CD1c-positive myeloid dendritic cell (primary cell): Measurements from ENCODE around the gene CCL27.
A peak's percentile ranks its signal among the peaks of the same experiment; 100 is the strongest.

Experiments used
- DNase-seq: peaks from one replicate; pipeline ENCODE4 v3.0.0-alpha.2; 2016; ENCODE audit errors: extremely low spot score

Gene CCL27

DNA sequence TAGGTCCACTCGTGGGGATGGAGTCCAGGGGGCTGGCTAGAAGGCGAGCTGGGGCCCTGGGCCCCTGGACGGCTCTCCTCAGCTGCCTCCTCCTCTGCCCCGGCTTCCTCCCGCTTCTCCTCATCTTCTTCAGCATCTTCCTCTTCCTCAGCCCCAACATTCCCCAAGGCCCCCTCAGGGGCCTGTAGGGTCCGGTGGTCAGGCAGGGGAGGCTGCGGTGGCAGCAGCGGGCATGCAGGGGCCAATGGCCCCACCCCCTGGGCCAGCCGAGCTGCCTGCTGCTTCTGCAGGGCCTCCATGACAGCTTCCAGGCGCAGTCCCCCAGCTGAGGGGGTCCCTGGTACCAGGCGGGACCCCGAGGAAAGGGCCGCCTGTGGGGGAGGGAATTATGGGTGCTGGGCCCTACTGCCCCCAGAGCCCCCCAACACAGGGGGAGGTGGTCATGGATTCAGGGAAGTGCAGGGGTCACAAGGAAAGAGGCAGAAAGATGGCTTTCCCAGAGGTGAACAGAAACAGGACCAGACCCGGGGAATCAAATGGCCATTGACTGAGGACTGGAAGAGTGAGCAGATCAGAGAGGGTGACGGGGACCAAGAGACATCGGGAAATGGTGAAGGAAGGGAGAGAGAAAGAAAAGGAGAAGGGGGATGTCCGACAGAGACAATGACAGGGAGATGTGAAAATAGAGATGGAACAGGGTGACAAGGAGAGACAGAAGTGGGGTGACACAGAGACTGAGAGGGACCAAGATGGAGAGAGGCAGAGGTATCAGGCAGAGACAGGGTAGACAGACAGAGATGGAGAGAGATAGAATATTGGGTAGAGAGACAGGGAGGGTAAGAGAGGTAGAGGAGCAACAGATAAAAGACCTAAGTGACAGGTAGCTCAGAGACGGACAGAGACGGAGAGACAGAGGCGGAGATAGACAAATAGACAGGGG lies 34.5 kb downstream of the CCL27 start:
- no peak for DNase-seq

DNA sequence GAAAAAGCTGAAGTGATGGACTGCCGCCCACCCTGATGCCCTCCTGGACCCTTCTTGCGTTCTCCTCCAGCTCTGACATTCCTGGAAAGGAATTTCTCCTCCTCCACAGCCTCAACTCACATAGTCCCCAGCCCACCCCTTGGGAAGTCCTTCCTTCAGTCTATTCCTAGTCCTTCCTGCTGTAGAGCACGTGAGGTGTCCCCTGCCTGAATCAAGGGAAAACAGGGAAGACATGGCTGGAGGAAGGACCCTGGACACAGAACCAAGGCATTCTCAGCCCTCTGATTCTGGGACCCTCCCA lies 37.3 kb downstream of the CCL27 start:
- DNase-seq: no peak

DNA sequence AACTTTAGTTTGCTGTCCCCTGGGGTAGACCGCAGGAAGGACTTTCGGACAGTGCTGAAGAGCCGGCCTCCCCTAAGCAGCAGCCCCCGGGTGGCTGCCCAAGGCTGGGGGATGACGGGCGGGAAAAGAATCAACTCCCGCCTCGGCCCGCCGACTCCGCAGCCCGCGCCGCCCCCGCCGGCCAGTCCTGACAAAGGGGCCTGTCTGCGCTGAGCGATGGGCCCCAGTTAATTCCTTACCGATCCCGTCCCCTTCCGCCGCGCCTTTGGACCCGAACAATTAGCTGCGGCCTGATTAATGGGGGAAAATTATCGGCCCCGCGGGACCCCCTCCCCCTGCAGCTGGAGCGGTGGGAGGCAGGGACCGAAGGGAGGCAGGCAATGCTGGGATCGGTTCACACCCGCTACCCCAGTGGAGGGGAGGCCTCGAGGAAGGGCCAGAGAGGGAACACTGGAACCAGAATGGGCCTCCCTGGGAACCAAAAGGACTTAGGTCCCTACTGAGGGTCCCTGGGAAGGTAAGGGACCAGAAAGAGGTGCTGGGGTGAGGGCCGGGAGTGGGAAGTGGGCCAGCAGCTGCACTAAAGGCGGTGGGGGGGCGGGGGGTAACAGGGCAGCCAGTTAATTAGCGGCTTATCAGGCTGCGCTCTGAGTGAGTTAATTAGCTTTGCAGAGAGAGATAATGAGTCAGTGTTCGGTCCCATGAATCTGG lies 37.8 kb downstream of the CCL27 start:
- no peak for DNase-seq

DNA sequence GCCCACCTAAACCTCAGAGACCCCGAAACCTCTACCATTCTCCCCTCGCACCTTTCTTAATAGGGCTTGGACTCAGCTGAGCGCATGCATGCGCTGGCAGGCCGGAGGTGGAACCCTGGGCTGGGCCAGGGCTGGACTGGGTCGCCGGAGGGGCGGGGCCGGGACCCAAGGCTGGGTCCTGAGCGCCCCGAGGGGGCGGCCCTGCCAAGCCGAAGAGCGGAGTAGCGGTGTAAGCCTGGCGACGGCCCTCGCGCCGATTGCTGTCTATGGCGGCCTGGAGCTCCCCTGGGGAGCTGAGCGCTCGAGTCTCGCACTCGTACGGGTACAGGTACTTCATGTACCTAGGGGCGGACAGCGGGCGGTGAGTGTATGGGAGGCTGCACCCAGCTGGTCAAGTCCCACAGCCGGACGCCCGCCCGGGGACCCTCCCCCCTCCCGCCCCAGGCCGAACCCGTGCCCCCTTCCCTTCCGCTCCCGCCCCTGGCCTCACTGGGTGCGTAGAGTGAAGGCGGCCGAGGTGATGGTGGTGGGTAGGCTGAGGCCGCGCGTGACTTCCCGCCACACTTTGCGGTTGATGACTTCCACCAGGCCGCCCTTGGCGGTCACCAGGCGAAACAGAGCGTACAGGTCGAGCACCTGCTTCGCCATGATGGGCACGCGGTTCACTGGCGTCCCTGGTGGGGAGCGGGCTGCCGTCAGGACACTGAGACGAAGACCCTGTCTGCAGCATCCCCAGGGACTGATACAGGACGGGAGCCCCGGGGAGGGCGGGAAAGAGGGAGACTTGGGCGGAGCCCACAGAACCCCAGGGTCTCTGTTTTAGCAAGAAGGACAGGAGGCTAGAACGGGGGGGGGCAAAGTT lies 38.9 kb downstream of the CCL27 start:
- no peak for DNase-seq

- peak; percentile 97 for DNase-seq
Observed at GRCh38 chr9:34620061-34620994, 42.1 kb downstream of the CCL27 start, which contains the start of gene DCTN3. Gene DCTN3, minus strand, starts transcription at chr9:34620495. Its CDS starts 31 bp downstream, at chr9:34620464.

GRCh38 chr9:34615132-34615531 lies 47.3 kb downstream of the CCL27 start:
- no peak for DNase-seq

- DNase-seq: peak; percentile 88
Observed at GRCh38 chr9:34612788-34613390, 49.6 kb downstream of the CCL27 start.
